GM18861 (cell line): ENCODE data around the gene CDC14A.

ENCODE experiments used
- ATAC-seq: cut with Tn5 transposase; IDR thresholded peaks from one replicate; pipeline ENCODE4 v1.9.1; 2021; ENCODE audit not compliant: unreplicated experiment

Gene CDC14A

GRCh38 chr1:100481303-100481702 lies 129.0 kb downstream of the CDC14A start:
- ATAC-seq = no peak

GRCh38 chr1:100482167-100482566 lies 129.9 kb downstream of the CDC14A start:
- ATAC-seq = no peak

DNA sequence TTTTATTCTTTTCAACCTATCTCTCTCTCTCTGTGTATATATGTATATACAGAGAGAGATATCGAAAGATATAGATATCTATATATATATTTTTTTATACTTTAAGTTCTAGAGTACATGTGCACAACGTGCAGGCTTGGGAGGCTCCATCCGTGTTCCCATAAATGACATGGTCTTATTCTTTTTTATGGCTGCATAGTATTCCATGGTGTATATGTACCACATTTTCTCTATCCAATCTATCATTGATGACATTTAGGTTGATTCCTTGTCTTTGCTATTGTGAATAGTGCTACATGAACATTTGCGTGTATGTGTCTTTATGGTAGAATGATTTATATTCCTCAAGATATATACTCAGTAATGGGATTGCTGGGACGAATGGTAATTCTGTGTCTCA lies 130.4 kb downstream of the CDC14A start:
- ATAC-seq = no peak

DNA sequence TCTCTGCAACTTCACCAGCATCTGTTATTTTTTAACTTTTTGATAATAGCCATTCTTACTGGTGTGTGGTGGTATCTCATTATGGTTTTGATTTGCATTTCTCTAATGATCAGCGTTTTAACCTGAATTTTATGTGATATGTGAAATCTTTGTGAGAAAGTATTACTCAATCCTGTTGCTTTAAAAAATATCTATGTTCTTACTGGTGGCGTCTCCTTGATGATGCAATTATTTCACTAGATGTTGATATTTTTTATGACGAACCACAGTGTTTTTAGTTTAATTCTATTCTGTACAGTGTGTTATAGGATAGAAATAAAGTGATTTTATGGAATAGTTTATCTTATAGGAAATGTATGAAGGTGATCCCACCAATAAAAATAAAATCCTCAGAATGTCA lies 130.9 kb downstream of the CDC14A start:
- ATAC-seq = no peak

DNA sequence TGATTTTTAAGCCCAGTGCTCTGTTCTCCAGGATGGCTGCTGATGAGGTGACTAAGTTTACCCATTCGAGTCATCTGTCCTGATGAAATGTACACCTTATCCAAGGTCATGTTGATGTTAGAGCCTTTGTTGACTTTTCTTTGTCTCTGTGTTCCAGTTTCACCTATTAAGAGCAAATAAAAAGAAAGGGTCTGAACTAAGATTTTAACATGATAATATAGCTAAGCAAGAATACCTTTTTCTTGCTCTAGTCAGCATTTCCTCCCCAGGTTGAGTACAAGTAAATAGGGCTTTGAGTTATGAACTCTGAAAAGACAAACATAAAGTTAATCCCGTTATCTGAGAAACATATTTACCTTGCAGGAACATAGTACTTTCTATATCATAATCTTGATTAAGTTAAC lies 133.6 kb downstream of the CDC14A start:
- no peak for ATAC-seq

DNA sequence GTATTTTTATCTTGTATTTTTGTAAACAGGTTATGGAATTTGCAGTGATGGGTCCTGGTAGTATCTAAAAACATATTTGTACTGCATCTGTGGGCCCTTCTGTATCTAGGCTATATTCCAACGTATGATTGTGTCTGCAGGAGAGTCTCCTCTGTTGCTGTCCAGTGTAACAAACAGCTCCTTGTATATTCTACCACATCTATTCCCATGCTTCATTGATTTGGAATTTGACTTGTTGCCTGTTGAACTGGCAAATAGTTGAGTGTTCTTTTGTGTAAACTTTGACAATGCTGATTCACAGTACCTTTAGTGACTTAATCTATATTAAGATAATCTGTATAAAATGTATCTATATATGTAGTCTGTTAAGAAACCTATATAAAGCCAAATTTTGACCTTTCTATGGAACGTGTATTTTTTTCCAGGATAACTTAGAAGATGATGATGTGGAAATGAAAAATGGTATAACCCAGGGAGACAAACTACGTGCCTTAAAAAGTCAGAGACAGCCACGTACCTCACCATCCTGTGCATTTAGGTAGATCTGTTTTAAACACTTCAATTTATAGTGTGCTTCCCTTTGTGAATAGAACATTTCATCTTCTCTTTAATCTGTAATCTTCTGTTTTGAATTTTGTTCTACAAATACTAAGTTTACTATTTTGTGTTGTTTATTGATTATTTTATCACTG lies 142.2 kb downstream of the CDC14A start:
- ATAC-seq = no peak

GRCh38 chr1:100496896-100497295 lies 144.6 kb downstream of the CDC14A start:
- ATAC-seq = no peak

- no peak for ATAC-seq
These were observed 145.5 kb downstream of the CDC14A start for GRCh38 chr1:100497796-100498195.

GRCh38 chr1:100499194-100499811 lies 147.0 kb downstream of the CDC14A start:
- ATAC-seq = no peak

- ATAC-seq = no peak
These were observed 149.9 kb downstream of the CDC14A start for GRCh38 chr1:100502052-100502792.

- ATAC-seq = no peak
These were observed 153.9 kb downstream of the CDC14A start for GRCh38 chr1:100506217-100506616.

- no peak for ATAC-seq
These were observed 158.1 kb downstream of the CDC14A start for GRCh38 chr1:100510451-100510850.

- ATAC-seq = no peak
These were observed 158.8 kb downstream of the CDC14A start for GRCh38 chr1:100511058-100511457.

DNA sequence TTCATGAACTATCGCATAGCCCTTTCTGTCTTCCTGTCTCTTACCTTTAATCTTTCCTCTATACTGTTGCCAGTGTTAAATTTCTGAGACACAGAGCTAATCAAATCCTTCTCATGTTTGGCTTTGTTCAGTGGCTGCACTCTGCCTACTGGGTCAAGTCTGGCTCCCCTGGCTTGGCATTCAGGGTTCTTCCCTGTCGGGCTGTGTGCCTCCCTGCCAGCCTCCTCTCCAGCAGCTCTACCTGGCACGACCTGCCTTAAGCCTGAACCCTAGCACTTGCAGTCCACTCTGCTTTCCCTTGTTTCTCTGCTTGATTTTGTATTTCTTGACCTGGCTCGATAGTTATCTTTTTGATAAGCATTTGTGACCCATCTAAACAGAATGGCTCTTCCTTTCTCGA lies 159.5 kb downstream of the CDC14A start:
- no peak for ATAC-seq

DNA sequence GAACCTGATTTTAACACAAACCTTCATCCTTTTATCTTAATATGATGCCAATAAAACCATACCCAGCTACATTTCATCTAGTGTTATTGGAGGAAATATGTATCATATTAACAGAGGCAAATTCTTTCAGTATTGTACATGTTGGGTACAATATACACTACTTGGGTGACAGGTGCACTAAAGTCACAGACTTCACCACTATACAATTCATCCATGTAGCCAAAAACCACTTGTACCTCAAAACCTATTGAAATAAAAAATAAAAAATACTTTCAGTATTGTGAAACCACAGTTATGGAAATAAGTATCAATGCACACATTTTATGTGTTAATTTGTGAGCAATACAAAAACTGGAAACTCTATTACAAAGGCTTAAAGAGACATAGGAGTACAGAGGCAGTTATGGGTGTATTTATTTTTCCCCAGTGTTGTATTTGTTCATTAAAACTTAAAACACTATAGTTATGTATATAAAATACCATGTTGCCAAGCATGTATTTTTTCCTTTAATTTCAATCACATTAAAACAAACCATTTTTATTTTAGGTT lies 160.6 kb downstream of the CDC14A start:
- ATAC-seq = no peak

DNA sequence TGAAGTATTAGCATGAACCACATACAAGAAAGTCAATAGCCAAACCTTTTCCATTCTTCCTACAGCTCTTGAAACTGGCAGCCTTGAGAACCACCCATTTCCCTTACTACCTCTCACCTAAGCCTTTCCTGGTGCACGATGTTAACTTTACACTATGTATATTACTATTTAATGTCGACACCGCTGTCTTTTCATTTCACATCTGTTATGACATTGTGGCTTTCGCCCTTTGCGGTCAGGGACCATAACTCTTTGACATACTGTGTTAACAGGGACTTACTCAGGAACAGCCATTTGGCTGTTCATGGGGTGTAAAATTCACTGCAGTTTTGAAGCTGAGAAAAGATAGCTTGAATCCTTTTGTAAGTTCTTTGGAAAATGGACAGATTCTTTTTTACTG lies 164.6 kb downstream of the CDC14A start:
- ATAC-seq = no peak

DNA sequence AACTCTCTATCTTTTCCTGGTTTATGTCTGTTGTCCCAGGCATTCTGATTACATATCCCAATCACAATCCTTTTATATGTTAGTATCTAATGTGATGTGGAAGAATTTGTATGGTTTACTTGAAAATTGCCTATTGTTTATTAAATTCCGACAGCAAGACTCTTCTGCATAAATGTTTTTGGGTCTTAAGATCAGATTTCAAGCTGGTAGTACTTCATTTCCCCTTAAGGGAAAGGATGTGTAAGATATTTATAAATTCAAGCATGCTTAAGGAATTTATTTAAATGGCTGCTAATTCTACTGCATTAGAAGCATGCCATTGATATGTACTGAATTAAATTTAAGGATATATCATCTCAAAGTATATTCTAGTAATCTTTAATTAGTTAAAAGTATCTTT lies 165.2 kb downstream of the CDC14A start:
- no peak for ATAC-seq

DNA sequence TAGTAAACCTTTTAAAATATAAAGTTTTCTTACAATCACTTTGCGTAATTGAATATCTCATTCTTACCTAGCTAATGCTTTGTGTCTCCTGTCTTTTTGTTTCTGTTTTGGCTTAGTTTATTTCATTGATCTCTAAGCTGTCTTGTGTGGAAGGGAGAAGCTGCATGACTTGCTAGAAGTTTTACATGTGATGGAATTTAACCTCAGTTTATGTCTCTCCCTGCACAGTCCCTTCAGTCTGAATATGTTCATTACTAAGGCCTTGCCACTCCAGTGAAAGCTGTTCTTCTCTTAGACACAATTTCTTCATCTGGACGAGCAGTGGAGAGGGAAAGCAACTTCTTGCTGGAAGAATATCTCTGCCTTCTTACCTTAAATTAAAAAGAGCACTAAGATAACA lies 165.7 kb downstream of the CDC14A start:
- ATAC-seq = no peak

GRCh38 chr1:100523038-100523652 lies 170.8 kb downstream of the CDC14A start:
- ATAC-seq = peak; percentile 93

DNA sequence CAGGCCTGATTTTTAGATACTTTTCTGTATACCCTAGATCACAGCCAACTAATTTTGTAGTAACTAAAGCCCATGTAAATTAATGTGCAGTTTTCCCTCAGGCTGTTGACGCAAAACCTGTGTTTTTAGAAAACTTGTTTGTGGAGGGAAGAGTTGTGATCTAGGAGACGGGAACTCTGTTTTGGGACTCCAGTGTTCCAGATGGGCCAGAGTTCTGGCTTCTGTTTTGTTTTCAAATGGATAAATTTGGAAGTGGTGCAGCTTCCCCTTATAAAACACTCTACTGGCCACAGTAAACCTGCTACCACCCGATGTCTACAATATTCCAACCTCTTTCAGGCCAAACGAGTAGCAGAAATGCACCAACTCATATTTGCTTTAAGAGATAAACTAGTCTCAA lies 172.0 kb downstream of the CDC14A start:
- ATAC-seq = no peak

- no peak for ATAC-seq
These were observed 174.6 kb downstream of the CDC14A start for GRCh38 chr1:100526894-100527293.

- no peak for ATAC-seq
These were observed 176.6 kb downstream of the CDC14A start for GRCh38 chr1:100528871-100529270.
